Endothelial cell of umbilical vein (primary cell): Measurements from ENCODE around the gene CGB2. TPM values are rescaled to one million over a fixed set of nuclear protein-coding genes. Genes with fewer than 3 reads are reported as not detected.

Experiments used
- BruUV-seq: library from RNA; stranded (reverse); fragments of 400-500 nt; replicated peaks from 2 replicates; lab custom pipeline; 2021; lab: Mats Ljungman, UMichigan
- CTCF ChIA-PET: fragments of 300-600, 350-600 bp; sonication (Branson Sonifier 250); formaldehyde crosslinking; loops from one replicate; lab custom pipeline; 2021; ENCODE audit warnings: antibody characterized with exemption, inconsistent platforms; lab: Charles Lee
- POLR2A ChIA-PET: fragments of 300-600, 350-600 bp; sonication (Branson Sonifier 250); formaldehyde crosslinking; loops from one replicate; lab custom pipeline; 2021; ENCODE audit warnings: antibody characterized with exemption, inconsistent platforms; lab: Charles Lee
- DNase-seq: peaks from one replicate; pipeline ENCODE4 v3.0.0-alpha.2; 2011; ENCODE audit warnings: low read depth, low spot score
- FAIRE-seq: peaks from 2 replicates; lab custom pipeline; 2011; peaks lifted over from hg19 to GRCh38; lab: Jason Lieb, UNC
- H2AFZ ChIP-seq: 2 replicates; pipeline ENCODE4 v1.6.0; 2012; ENCODE audit warnings: low read depth, low read length, control low read depth, inconsistent platforms
- H3K27ac ChIP-seq: 2 replicates; pipeline ENCODE4 v1.5.1; 2011; ENCODE audit warnings: low read depth, mild to moderate bottlenecking, control low read depth, low read length, moderate library complexity; ENCODE audit not compliant: insufficient read depth
- H3K27me3 ChIP-seq, 2 experiments: 2 replicates each; pipeline versions ENCODE4 v1.6.0 to v1.6.1; 2011; ENCODE audit warnings: low read length in 2 of 2, mixed read lengths in 1 of 2; ENCODE audit not compliant: control insufficient read depth in 2 of 2, insufficient read depth in 2 of 2
- H3K36me3 ChIP-seq, 2 experiments: 2 replicates in 1 of 2; 3 replicates in 1 of 2; pipeline ENCODE4 v1.5.1; 2011; ENCODE audit warnings: low read length in 2 of 2, mild to moderate bottlenecking in 1 of 2, moderate library complexity in 1 of 2; ENCODE audit not compliant: control insufficient read depth in 2 of 2, insufficient read depth in 2 of 2; ENCODE audit errors: extremely low read depth in 1 of 2
- H3K4me1 ChIP-seq: 3 replicates; pipeline ENCODE4 v1.5.1; 2011; ENCODE audit warnings: mild to moderate bottlenecking, low read length; ENCODE audit not compliant: control insufficient read depth, insufficient read depth; ENCODE audit errors: extremely low read depth
- H3K4me2 ChIP-seq: 2 replicates; pipeline ENCODE4 v1.6.1; 2011; ENCODE audit warnings: low read length, control low read depth, mixed read lengths; ENCODE audit not compliant: insufficient read depth
- H3K4me3 ChIP-seq, 3 experiments: fragments of 200-600 bp in 1 of 3; sonication (generic), shearing (Covaris generic) in 1 of 3; replicated peaks in 1 of 3; 2 replicates each; pipeline ENCODE4 v1.5.1; 2011 to 2016; ENCODE audit warnings: control low read depth in 3 of 3, low read length in 3 of 3, mild to moderate bottlenecking in 2 of 3, inconsistent platforms in 1 of 3, low read depth in 1 of 3, moderate library complexity in 1 of 3; ENCODE audit not compliant: insufficient read depth in 1 of 3
- H3K79me2 ChIP-seq: 2 replicates; pipeline ENCODE4 v1.6.0; 2012; ENCODE audit warnings: low read length, inconsistent platforms; ENCODE audit not compliant: control insufficient read depth, insufficient read depth
- H3K9ac ChIP-seq: replicated peaks from 2 replicates; pipeline ENCODE3; 2011; ENCODE audit warnings: low read length, control low read depth; ENCODE audit not compliant: insufficient read depth; ENCODE audit errors: extremely low read depth
- H3K9me1 ChIP-seq: replicated peaks from 3 replicates; pipeline ENCODE4 v1.6.0; 2011; ENCODE audit warnings: mild to moderate bottlenecking, low read length; ENCODE audit not compliant: control insufficient read depth, insufficient read depth; ENCODE audit errors: extremely low read depth
- H3K9me3 ChIP-seq: replicated peaks from 2 replicates; pipeline ENCODE4 v1.5.1; 2012; ENCODE audit warnings: low read length, inconsistent platforms; ENCODE audit not compliant: control insufficient read depth, insufficient read depth
- H4K20me1 ChIP-seq: replicated peaks from 2 replicates; pipeline ENCODE3; 2011; ENCODE audit warnings: mild to moderate bottlenecking, low read length; ENCODE audit not compliant: control insufficient read depth, insufficient read depth; ENCODE audit errors: extremely low read depth
- EZH2 ChIP-seq: IDR thresholded peaks from 2 replicates; pipeline ENCODE4 v1.6.1; 2012; ENCODE audit warnings: borderline replicate concordance, low read depth, mild to moderate bottlenecking, moderate library complexity, low read length, inconsistent platforms; ENCODE audit not compliant: severe bottlenecking
- FOS ChIP-seq: IDR thresholded peaks from 2 replicates; pipeline ENCODE4 v1.6.1; 2011; ENCODE audit warnings: mild to moderate bottlenecking, low read length, moderate library complexity, borderline replicate concordance; ENCODE audit not compliant: insufficient read depth
- GATA2 ChIP-seq: IDR thresholded peaks from 2 replicates; pipeline ENCODE4 v1.7.0; 2011; ENCODE audit warnings: low read depth, mild to moderate bottlenecking, moderate library complexity, mixed read lengths, low read length; ENCODE audit not compliant: insufficient read length, insufficient read depth
- JUN ChIP-seq: IDR thresholded peaks from 2 replicates; pipeline ENCODE4 v1.6.1; 2011; ENCODE audit warnings: borderline replicate concordance, low read depth; ENCODE audit not compliant: insufficient read length, insufficient read depth
- MYC ChIP-seq: IDR thresholded peaks from one replicate; pipeline ENCODE4 v1.6.1; 2011; ENCODE audit warnings: mild to moderate bottlenecking, low read depth, low read length
- POLR2A ChIP-seq: IDR thresholded peaks from 2 replicates; pipeline ENCODE4 v1.6.1; 2012; ENCODE audit warnings: low read depth, mild to moderate bottlenecking, control low read depth, low read length
- POLR2AphosphoS5 ChIP-seq: IDR thresholded peaks from 2 replicates; pipeline ENCODE4 v1.6.1; 2012; ENCODE audit warnings: low read depth, mild to moderate bottlenecking, control low read depth, low read length, moderate library complexity; ENCODE audit not compliant: insufficient read depth
- dilution Hi-C: fragments of 300-500 bp; cut with MboI; formaldehyde crosslinking; loops from one replicate; pipeline ENCODE4 v1.15.0; 2019; ENCODE audit warnings: low sequenced_read_pairs; ENCODE audit not compliant: extremely low pct_ligation_motif_present
- intact Hi-C: fragments of 100-400 bp; cut with micrococcal nuclease; formaldehyde crosslinking; loops from one replicate; pipeline ENCODE4 v1.10.0; 2022
- polyA plus RNA-seq, 4 experiments: library from polyadenylated mRNA; depleted of rRNA in 3 of 4; stranded (reverse) in 3 of 4; unstranded in 1 of 4; fragments of >200 nt; gene quantifications; 2 replicates each; pipeline versions ENCODE4 v1.2.1 to v1.2.3, GENCODE V29; 2011 to 2012; ENCODE audit warnings: missing spikeins in 1 of 4
- total RNA-seq: library from RNA; stranded (reverse); gene quantifications from 2 replicates; pipeline ENCODE4 v1.2.3, GENCODE V29; 2021
- TF ChIP-seq, protein P1 (sequence below), 2 donors: IDR thresholded peaks; 1 replicate in 1 of 2; 2 replicates in 1 of 2; pipeline ENCODE4 v1.5.1; 2011; ENCODE audit warnings: low read length in 2 of 2, mild to moderate bottlenecking in 2 of 2, moderate library complexity in 2 of 2, control low read depth in 1 of 2, inconsistent platforms in 1 of 2, low read depth in 1 of 2; ENCODE audit not compliant: insufficient read depth in 1 of 2; ENCODE audit errors: extremely low read depth in 1 of 2
- TF ChIP-seq, protein P2 (sequence below): IDR thresholded peaks from 2 replicates; pipeline ENCODE4 v1.6.1; 2011; ENCODE audit not compliant: insufficient read depth, insufficient read length

The CGB2 gene
- total and polyA plus RNA-seq, 2 donors (not counting 3 experiments of a cell fraction or from before 2014, with no cell fraction given): not detected

DNA sequence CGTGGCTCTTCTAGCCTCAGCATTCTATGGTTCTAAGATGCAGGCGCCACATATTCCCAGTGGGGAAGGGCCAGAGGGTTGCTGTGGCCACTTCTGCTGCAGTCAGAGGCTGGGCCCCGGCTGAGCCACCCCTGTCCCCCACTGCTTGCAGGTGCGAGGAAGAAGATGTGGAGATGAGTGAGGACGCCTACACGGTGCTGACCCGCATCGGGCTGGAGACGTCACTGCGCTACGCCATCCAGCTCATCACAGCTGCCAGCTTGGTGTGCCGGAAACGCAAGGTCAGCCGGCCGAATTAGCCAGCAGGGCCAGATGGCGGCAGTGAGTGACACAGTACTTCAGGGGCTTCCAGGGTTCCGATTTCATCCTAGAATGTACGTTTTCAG is 16.8 kb upstream of the CGB2 start:
- FAIRE-seq (no peak), DNase-seq (no peak)
- CTCF ChIA-PET: no interaction called here
- TF ChIP-seq, protein P1, sequence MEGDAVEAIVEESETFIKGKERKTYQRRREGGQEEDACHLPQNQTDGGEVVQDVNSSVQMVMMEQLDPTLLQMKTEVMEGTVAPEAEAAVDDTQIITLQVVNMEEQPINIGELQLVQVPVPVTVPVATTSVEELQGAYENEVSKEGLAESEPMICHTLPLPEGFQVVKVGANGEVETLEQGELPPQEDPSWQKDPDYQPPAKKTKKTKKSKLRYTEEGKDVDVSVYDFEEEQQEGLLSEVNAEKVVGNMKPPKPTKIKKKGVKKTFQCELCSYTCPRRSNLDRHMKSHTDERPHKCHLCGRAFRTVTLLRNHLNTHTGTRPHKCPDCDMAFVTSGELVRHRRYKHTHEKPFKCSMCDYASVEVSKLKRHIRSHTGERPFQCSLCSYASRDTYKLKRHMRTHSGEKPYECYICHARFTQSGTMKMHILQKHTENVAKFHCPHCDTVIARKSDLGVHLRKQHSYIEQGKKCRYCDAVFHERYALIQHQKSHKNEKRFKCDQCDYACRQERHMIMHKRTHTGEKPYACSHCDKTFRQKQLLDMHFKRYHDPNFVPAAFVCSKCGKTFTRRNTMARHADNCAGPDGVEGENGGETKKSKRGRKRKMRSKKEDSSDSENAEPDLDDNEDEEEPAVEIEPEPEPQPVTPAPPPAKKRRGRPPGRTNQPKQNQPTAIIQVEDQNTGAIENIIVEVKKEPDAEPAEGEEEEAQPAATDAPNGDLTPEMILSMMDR (IDR thresholded peaks at IDR 0.05; ENCODE audit: extremely low read depth in 1 of 2, insufficient read depth in 1 of 2, low read depth in 1 of 2, low read length in 2 of 2): no peak
- TF ChIP-seq POLR2AphosphoS5 (no peak), MYC (no peak), JUN (no peak), GATA2 (no peak), POLR2A (no peak), EZH2 (no peak), FOS (no peak)
- TF ChIP-seq, protein P2, sequence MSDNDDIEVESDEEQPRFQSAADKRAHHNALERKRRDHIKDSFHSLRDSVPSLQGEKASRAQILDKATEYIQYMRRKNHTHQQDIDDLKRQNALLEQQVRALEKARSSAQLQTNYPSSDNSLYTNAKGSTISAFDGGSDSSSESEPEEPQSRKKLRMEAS: no peak
- no peaks in the 10 kb centered on the region for H3K9me3 ChIP-seq
- no peak overlapping the region for H3K27ac ChIP-seq
- H4K20me1 ChIP-seq: no peaks in the 10 kb centered on the region
- BruUV-seq: no TSS peak
- no peaks in the 10 kb centered on the region for H3K9me1 ChIP-seq
- peaks cover 0 to 30% of the 10 kb centered on the region in 2 experiments for H3K36me3 ChIP-seq
- no peak overlapping the region for H3K4me2 ChIP-seq
- H3K9ac ChIP-seq: no peak overlapping the region
- H3K4me3 ChIP-seq: no peak overlapping the region
- POLR2A ChIA-PET: no interaction called here
- intact Hi-C loops (no loop called here), dilution Hi-C loops (no loop called here)
- no peaks in the 10 kb centered on the region for H3K27me3 ChIP-seq
- H2AFZ ChIP-seq: no peak overlapping the region
- no peaks in the 10 kb centered on the region for H3K79me2 ChIP-seq
- H3K4me1 ChIP-seq: peaks cover 10% of the 10 kb centered on the region
